HepG2 (cell line): ENCODE data around the gene STK11. TPM values are rescaled to one million over a fixed set of nuclear protein-coding genes. Genes with fewer than 3 reads are reported as not detected.

ENCODE experiments used
- ARNTL ChIP-seq: sonication (generic); formaldehyde crosslinking; IDR thresholded peaks from 2 replicates; pipeline ENCODE4 v1.4.0; 2020; ENCODE audit warnings: mild to moderate bottlenecking, missing genetic modification reagents
- GABPA ChIP-seq, 2 experiments: IDR thresholded peaks; 2 replicates each; pipeline ENCODE4 v1.6.1; 2011 to 2016; ENCODE audit warnings: low read depth in 2 of 2, low read length in 1 of 2, missing biosample characterization in 1 of 2, missing genetic modification characterization in 1 of 2
- GFI1 ChIP-seq: sonication (generic); formaldehyde crosslinking; IDR thresholded peaks from 2 replicates; pipeline ENCODE4 v1.5.0; 2020; ENCODE audit warnings: missing genetic modification reagents, mild to moderate bottlenecking, borderline replicate concordance
- HNRNPH1 ChIP-seq: fragments of 200-400 bp; formaldehyde crosslinking; optimal IDR thresholded peaks from 2 replicates; pipeline ENCODE3; 2017; ENCODE audit warnings: mild to moderate bottlenecking, low read depth, low read length
- KAT2B ChIP-seq: fragments of 150-350 bp; IDR thresholded peaks from 2 replicates; pipeline ENCODE4 v1.6.1; 2014; ENCODE audit warnings: low read depth, low read length, borderline replicate concordance
- KLF9 ChIP-seq: IDR thresholded peaks from 2 replicates; pipeline ENCODE4 v1.6.1; 2016; ENCODE audit warnings: low read depth
- NCOR1 ChIP-seq: fragments of 200-600 bp; sonication (generic); IDR thresholded peaks from 2 replicates; pipeline ENCODE4 v1.7.0; 2017; ENCODE audit warnings: antibody characterized with exemption, low read length, borderline replicate concordance
- NR2C2 ChIP-seq: sonication (generic); formaldehyde crosslinking; IDR thresholded peaks from 2 replicates; pipeline ENCODE4 v1.4.0; 2020; ENCODE audit warnings: missing genetic modification reagents, mild to moderate bottlenecking, moderate library complexity, borderline replicate concordance
- REPIN1 ChIP-seq: sonication (generic); formaldehyde crosslinking; IDR thresholded peaks from 2 replicates; pipeline ENCODE4 v1.8.0; 2022; ENCODE audit warnings: missing genetic modification reagents, low read depth, mild to moderate bottlenecking, borderline replicate concordance
- SETDB1 ChIP-seq: sonication (generic); formaldehyde crosslinking; IDR thresholded peaks from 2 replicates; pipeline ENCODE4 v1.5.1; 2020; ENCODE audit warnings: missing genetic modification reagents, mild to moderate bottlenecking, borderline replicate concordance
- SNAI1 ChIP-seq: sonication (generic); formaldehyde crosslinking; IDR thresholded peaks from 2 replicates; pipeline ENCODE4 v1.5.0; 2020; ENCODE audit warnings: mild to moderate bottlenecking, missing genetic modification reagents, borderline replicate concordance
- ZFP90 ChIP-seq: sonication (generic); formaldehyde crosslinking; IDR thresholded peaks from 2 replicates; pipeline ENCODE4 v1.8.0; 2022; ENCODE audit warnings: missing genetic modification reagents, mild to moderate bottlenecking, inconsistent platforms, borderline replicate concordance
- ZFX ChIP-seq: sonication (generic); formaldehyde crosslinking; IDR thresholded peaks from 2 replicates; pipeline ENCODE4 v1.4.0; 2020; ENCODE audit warnings: mild to moderate bottlenecking, low read depth, missing genetic modification reagents, moderate library complexity
- ZNF20 ChIP-seq: sonication (generic); formaldehyde crosslinking; IDR thresholded peaks from 2 replicates; pipeline ENCODE4 v1.4.0; 2020; ENCODE audit warnings: mild to moderate bottlenecking, moderate library complexity, missing genetic modification reagents
- ZNF224 ChIP-seq: sonication (generic); formaldehyde crosslinking; IDR thresholded peaks from 2 replicates; pipeline ENCODE4 v1.5.0; 2020; ENCODE audit warnings: mild to moderate bottlenecking, missing genetic modification reagents
- ZNF234 ChIP-seq: sonication (generic); formaldehyde crosslinking; conservative IDR thresholded peaks from 2 replicates; pipeline ENCODE4 v1.5.1; 2020; ENCODE audit warnings: mild to moderate bottlenecking, missing genetic modification reagents
- ZNF329 ChIP-seq: sonication (generic); formaldehyde crosslinking; IDR thresholded peaks from 2 replicates; pipeline ENCODE4 v1.9.0; 2021; ENCODE audit warnings: low read depth, mild to moderate bottlenecking, missing genetic modification reagents
- ZNF841 ChIP-seq: sonication (generic); formaldehyde crosslinking; IDR thresholded peaks from 2 replicates; pipeline ENCODE4 v1.8.1; 2023; ENCODE audit warnings: missing genetic modification reagents, borderline replicate concordance
- polyA plus RNA-seq, 8 experiments: library from polyadenylated mRNA; depleted of rRNA in 3 of 8; stranded (reverse) in 7 of 8; unstranded in 1 of 8; fragments of >200 nt; fragmentation: Illumina TruSeq in 4 of 8; extraction: Trizol in 4 of 8; gene quantifications; 2 replicates each; pipeline versions ENCODE4 v1.2.1 to v1.2.3, GENCODE V29; 2011 to 2016; ENCODE audit warnings: low read depth in 4 of 8, missing spikeins in 1 of 8, mixed read lengths in 1 of 8; ENCODE audit not compliant: insufficient read depth in 1 of 8
- total RNA-seq, 5 experiments: library from RNA; depleted of rRNA; stranded (reverse); fragments of >200 nt; fragmentation: Illumina TruSeq; extraction: Trizol; gene quantifications; 2 replicates each; pipeline ENCODE4 v1.2.3, GENCODE V29; 2016; ENCODE audit warnings: low read depth in 1 of 5
- TF ChIP-seq, protein P1 (sequence below): sonication (generic); formaldehyde crosslinking; IDR thresholded peaks from 2 replicates; pipeline ENCODE4 v1.5.0; 2020; ENCODE audit warnings: mild to moderate bottlenecking, missing genetic modification reagents, borderline replicate concordance
- TF ChIP-seq, protein P2 (sequence below): sonication (generic); formaldehyde crosslinking; IDR thresholded peaks from 2 replicates; pipeline ENCODE4 v1.4.0; 2020; ENCODE audit warnings: missing genetic modification reagents, borderline replicate concordance

The STK11 gene
- total and polyA plus RNA-seq, 2 of the 13 experiments (the other 11 are each of a cell fraction or from before 2014, with no cell fraction given), result 27.5 to 43.6 TPM

DNA sequence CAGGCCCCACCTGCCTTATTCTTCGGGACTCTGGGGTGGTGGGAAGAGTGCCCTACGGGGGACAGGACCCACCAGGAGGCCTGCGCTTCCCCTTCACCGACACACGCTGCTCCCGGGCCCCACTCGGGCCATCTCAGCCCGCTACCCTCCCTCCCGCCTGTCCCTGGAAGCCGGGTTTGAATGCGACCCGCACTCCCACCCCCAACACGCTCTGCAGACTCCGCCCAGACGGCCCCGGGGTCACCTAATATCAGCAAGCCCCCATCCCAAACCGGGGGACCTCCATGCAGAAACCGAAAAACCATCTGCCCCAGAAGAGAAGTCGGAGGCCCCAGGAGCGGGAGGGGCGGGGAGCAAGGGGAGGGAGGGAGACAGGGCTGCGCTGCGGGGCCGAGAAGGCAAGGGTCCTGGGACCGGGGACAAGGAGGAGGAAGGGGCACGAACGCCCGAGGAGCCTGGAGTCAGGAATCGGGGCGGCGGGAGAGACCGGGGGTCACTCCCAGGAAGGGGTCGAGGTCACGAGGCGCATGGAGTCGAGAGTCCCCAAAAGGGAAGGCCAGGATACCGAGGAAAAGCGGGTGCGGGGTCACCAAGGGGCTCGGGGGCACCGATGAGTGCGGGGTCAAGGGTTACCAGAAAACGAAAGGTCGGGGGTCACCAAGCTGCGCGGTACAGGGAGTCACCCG, 32.3 kb upstream of the STK11 start (continued):
- peak; percentile 94 for TF ChIP-seq NR2C2 (CRISPR knock-in tag)
- TF ChIP-seq ZNF20 (CRISPR knock-in tag), result no peak
- TF ChIP-seq, protein P1, sequence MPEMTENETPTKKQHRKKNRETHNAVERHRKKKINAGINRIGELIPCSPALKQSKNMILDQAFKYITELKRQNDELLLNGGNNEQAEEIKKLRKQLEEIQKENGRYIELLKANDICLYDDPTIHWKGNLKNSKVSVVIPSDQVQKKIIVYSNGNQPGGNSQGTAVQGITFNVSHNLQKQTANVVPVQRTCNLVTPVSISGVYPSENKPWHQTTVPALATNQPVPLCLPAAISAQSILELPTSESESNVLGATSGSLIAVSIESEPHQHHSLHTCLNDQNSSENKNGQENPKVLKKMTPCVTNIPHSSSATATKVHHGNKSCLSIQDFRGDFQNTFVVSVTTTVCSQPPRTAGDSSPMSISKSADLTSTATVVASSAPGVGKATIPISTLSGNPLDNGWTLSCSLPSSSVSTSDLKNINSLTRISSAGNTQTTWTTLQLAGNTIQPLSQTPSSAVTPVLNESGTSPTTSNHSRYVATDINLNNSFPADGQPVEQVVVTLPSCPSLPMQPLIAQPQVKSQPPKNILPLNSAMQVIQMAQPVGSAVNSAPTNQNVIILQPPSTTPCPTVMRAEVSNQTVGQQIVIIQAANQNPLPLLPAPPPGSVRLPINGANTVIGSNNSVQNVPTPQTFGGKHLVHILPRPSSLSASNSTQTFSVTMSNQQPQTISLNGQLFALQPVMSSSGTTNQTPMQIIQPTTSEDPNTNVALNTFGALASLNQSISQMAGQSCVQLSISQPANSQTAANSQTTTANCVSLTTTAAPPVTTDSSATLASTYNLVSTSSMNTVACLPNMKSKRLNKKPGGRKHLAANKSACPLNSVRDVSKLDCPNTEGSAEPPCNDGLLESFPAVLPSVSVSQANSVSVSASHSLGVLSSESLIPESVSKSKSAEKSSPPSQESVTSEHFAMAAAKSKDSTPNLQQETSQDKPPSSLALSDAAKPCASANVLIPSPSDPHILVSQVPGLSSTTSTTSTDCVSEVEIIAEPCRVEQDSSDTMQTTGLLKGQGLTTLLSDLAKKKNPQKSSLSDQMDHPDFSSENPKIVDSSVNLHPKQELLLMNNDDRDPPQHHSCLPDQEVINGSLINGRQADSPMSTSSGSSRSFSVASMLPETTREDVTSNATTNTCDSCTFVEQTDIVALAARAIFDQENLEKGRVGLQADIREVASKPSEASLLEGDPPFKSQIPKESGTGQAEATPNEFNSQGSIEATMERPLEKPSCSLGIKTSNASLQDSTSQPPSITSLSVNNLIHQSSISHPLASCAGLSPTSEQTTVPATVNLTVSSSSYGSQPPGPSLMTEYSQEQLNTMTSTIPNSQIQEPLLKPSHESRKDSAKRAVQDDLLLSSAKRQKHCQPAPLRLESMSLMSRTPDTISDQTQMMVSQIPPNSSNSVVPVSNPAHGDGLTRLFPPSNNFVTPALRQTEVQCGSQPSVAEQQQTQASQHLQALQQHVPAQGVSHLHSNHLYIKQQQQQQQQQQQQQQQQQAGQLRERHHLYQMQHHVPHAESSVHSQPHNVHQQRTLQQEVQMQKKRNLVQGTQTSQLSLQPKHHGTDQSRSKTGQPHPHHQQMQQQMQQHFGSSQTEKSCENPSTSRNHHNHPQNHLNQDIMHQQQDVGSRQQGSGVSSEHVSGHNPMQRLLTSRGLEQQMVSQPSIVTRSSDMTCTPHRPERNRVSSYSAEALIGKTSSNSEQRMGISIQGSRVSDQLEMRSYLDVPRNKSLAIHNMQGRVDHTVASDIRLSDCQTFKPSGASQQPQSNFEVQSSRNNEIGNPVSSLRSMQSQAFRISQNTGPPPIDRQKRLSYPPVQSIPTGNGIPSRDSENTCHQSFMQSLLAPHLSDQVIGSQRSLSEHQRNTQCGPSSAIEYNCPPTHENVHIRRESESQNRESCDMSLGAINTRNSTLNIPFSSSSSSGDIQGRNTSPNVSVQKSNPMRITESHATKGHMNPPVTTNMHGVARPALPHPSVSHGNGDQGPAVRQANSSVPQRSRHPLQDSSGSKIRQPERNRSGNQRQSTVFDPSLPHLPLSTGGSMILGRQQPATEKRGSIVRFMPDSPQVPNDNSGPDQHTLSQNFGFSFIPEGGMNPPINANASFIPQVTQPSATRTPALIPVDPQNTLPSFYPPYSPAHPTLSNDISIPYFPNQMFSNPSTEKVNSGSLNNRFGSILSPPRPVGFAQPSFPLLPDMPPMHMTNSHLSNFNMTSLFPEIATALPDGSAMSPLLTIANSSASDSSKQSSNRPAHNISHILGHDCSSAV, result no peak
- TF ChIP-seq SETDB1 (CRISPR knock-in tag), result no peak
- peak; percentile 6; the same call in 1 of the 2 replicates for TF ChIP-seq ZFX (CRISPR knock-in tag)
- peak; percentile 11; the same call in 1 of the 2 replicates for TF ChIP-seq ARNTL
- TF ChIP-seq NCOR1, result no peak
- no peak for TF ChIP-seq HNRNPH1
- TF ChIP-seq REPIN1 (CRISPR knock-in tag), result no peak
- no peak for TF ChIP-seq ZNF329 (CRISPR knock-in tag)
- TF ChIP-seq GFI1, result peak; percentile 60; the same call in 1 of the 2 replicates
- TF ChIP-seq GABPA (IDR thresholded peaks at IDR 0.05; ENCODE audit: low read depth, low read length), result no peak
- TF ChIP-seq GABPA (CRISPR knock-in tag; IDR thresholded peaks at IDR 0.05; ENCODE audit: low read depth), result peak; percentile 29; the same call in 1 of the 2 replicates
- TF ChIP-seq ZNF234 (CRISPR knock-in tag), result no peak
- no peak for TF ChIP-seq ZNF841 (CRISPR knock-in tag)
- no peak for TF ChIP-seq KLF9
- no peak for TF ChIP-seq ZNF224
- no peak for TF ChIP-seq KAT2B
- 0 out of 2 replicates have a peak, but pooled peaks have one; percentile 35 for TF ChIP-seq ZFP90 (CRISPR knock-in tag)
- no peak for TF ChIP-seq SNAI1 (CRISPR knock-in tag)
- TF ChIP-seq, protein P2, sequence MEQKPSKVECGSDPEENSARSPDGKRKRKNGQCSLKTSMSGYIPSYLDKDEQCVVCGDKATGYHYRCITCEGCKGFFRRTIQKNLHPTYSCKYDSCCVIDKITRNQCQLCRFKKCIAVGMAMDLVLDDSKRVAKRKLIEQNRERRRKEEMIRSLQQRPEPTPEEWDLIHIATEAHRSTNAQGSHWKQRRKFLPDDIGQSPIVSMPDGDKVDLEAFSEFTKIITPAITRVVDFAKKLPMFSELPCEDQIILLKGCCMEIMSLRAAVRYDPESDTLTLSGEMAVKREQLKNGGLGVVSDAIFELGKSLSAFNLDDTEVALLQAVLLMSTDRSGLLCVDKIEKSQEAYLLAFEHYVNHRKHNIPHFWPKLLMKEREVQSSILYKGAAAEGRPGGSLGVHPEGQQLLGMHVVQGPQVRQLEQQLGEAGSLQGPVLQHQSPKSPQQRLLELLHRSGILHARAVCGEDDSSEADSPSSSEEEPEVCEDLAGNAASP (CRISPR knock-in tag), result peak; percentile 1; the same call in 1 of the 2 replicates
